ENCODE data around the gene PLXNA1.

GRCh38 chr3:126938520-126939337 is 44.2 kb upstream of the PLXNA1 start:
- TF ChIP-seq CTCF (IDR thresholded peaks at IDR 0.05; ENCODE audit: borderline replicate concordance, extremely low read depth, low read length, poor library complexity, severe bottlenecking) (no peak), EZH2 (IDR thresholded peaks at IDR 0.05; ENCODE audit: borderline replicate concordance, low read depth, low read length, severe bottlenecking) (no peak)

All from DND-41 (cell line).